GM12878 (cell line): ENCODE data around the gene PDZD2.
A peak's percentile ranks its signal among the peaks of the same experiment; 100 is the strongest.

Experiments used
- BCL11A ChIP-seq: IDR thresholded peaks from 2 replicates; pipeline ENCODE4 v1.6.1; 2011; ENCODE audit warnings: low read depth, low read length
- EED ChIP-seq: sonication (generic); IDR thresholded peaks from 2 replicates; pipeline ENCODE4 v1.6.1; 2016; ENCODE audit warnings: antibody characterized with exemption, low read depth
- EP300 ChIP-seq, 2 experiments: fragments of 150-350 bp in 1 of 2; IDR thresholded peaks; 2 replicates each; pipeline ENCODE4 v1.6.1; 2011 to 2012; ENCODE audit warnings: low read depth in 2 of 2, low read length in 2 of 2, borderline replicate concordance in 1 of 2, improper control_type of control experiment in 1 of 2, inconsistent platforms in 1 of 2; ENCODE audit not compliant: control insufficient read depth in 1 of 2
- ESRRA ChIP-seq: IDR thresholded peaks from 2 replicates; pipeline ENCODE4 v1.6.1; 2012; ENCODE audit warnings: mild to moderate bottlenecking, low read length, improper control_type of control experiment
- HDAC2 ChIP-seq: fragments of 200-600 bp; sonication (generic); IDR thresholded peaks from 2 replicates; pipeline ENCODE4 v1.6.1; 2017
- JUNB ChIP-seq: IDR thresholded peaks from 2 replicates; pipeline ENCODE4 v1.6.1; 2016; ENCODE audit warnings: antibody characterized with exemption, mild to moderate bottlenecking
- MYC ChIP-seq: IDR thresholded peaks from 2 replicates; pipeline ENCODE4 v1.6.1; 2011; ENCODE audit warnings: mild to moderate bottlenecking, low read length, moderate library complexity, inconsistent platforms; ENCODE audit not compliant: insufficient read depth, insufficient replicate concordance, insufficient read length, severe bottlenecking
- NFIC ChIP-seq: IDR thresholded peaks from 2 replicates; pipeline ENCODE4 v1.6.1; 2012; ENCODE audit warnings: low read depth, mild to moderate bottlenecking, inconsistent platforms, low read length, moderate library complexity
- POLR2A ChIP-seq: IDR thresholded peaks from 2 replicates; pipeline ENCODE4 v1.6.1; 2011; ENCODE audit warnings: low read depth, mild to moderate bottlenecking, low read length
- RAD21 ChIP-seq: IDR thresholded peaks from 2 replicates; pipeline ENCODE4 v1.6.1; 2011; ENCODE audit warnings: mild to moderate bottlenecking, low read depth, low read length, moderate library complexity; ENCODE audit not compliant: insufficient read depth
- RAD51 ChIP-seq: fragments of 450-650 bp; IDR thresholded peaks from 2 replicates; pipeline ENCODE4 v1.6.1; 2016; ENCODE audit warnings: moderate library complexity, mild to moderate bottlenecking, inconsistent platforms
- ZNF217 ChIP-seq: fragments of 450-650 bp; IDR thresholded peaks from 2 replicates; pipeline ENCODE4 v1.6.1; 2017; ENCODE audit warnings: antibody characterized with exemption, mild to moderate bottlenecking
- TF ChIP-seq, protein P1 (sequence below), 3 experiments: IDR thresholded peaks in 2 of 3; conservative IDR thresholded peaks in 1 of 3; 2 replicates each; pipeline ENCODE4 v1.5.1; 2011; ENCODE audit warnings: low read depth in 3 of 3, low read length in 3 of 3, mild to moderate bottlenecking in 3 of 3, control low read depth in 2 of 3, moderate library complexity in 2 of 3, inconsistent platforms in 1 of 3, mixed read lengths in 1 of 3; ENCODE audit not compliant: control insufficient read depth in 2 of 3, insufficient read depth in 1 of 3; ENCODE audit errors: extremely low read depth in 1 of 3
- TF ChIP-seq, protein P2 (sequence below): fragments of 450-650 bp; IDR thresholded peaks from 2 replicates; pipeline ENCODE4 v1.6.1; 2016; ENCODE audit warnings: mild to moderate bottlenecking

DNA sequence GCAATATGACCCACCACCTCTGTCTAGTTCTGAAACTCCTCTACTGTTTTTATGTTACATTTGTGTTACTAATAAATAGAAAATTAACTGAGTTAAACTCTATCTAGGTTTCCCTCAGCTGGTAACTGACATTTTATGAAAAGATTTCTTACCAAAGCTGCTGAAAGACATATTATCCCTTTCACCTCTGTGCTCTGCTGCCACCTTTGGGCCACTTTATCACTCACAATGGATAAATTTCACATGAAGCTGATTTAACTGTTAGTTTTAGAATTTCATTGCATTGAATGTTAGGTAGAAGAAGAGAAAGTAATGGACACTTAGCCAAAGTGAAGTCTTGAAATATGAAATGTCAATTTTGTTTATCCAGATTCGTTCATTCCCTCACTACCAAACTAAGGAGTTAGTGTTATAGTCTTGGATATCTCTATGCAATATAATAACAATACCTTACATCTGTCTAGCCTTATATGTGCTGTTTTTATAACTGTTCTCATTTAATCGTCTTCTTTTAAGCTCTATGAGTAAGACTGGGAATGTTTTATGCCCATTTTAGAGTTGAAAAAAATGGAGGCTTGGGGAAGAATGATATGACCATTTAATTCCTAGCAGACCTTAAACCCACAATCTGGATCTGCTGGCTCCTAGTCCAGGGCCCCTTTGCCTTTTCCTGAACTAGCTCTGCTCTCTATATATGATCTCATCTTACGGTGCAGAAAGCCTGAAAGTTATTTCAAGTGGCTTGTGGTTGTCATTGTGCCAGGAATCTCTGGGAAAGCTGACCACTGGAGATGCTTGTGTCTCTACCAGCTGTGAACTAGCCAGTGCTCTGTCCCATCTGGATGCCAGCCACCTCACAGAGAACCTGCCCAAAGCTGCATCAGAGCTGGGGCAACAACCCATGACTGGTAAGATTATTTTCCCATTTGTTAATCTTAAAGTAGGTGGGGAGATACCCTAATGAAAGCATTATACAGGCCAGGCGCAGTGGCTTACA lies 438.1 kb downstream of the PDZD2 start:
- TF ChIP-seq, protein P1, sequence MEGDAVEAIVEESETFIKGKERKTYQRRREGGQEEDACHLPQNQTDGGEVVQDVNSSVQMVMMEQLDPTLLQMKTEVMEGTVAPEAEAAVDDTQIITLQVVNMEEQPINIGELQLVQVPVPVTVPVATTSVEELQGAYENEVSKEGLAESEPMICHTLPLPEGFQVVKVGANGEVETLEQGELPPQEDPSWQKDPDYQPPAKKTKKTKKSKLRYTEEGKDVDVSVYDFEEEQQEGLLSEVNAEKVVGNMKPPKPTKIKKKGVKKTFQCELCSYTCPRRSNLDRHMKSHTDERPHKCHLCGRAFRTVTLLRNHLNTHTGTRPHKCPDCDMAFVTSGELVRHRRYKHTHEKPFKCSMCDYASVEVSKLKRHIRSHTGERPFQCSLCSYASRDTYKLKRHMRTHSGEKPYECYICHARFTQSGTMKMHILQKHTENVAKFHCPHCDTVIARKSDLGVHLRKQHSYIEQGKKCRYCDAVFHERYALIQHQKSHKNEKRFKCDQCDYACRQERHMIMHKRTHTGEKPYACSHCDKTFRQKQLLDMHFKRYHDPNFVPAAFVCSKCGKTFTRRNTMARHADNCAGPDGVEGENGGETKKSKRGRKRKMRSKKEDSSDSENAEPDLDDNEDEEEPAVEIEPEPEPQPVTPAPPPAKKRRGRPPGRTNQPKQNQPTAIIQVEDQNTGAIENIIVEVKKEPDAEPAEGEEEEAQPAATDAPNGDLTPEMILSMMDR (IDR thresholded peaks at IDR 0.05 in 2 of 3, conservative IDR thresholded peaks at IDR 0.05 in 1 of 3; ENCODE audit: control insufficient read depth in 2 of 3, extremely low read depth in 1 of 3, insufficient read depth in 1 of 3, low read depth in 3 of 3, low read length in 3 of 3): peak; percentile 64 to 80 (median 69)
- TF ChIP-seq HDAC2: no peak
- TF ChIP-seq, protein P2, sequence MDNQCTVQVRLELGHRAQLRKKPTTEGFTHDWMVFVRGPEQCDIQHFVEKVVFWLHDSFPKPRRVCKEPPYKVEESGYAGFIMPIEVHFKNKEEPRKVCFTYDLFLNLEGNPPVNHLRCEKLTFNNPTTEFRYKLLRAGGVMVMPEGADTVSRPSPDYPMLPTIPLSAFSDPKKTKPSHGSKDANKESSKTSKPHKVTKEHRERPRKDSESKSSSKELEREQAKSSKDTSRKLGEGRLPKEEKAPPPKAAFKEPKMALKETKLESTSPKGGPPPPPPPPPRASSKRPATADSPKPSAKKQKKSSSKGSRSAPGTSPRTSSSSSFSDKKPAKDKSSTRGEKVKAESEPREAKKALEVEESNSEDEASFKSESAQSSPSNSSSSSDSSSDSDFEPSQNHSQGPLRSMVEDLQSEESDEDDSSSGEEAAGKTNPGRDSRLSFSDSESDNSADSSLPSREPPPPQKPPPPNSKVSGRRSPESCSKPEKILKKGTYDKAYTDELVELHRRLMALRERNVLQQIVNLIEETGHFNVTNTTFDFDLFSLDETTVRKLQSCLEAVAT: no peak
- TF ChIP-seq EED: no peak
- TF ChIP-seq POLR2A: no peak
- no peak for TF ChIP-seq EP300 (IDR thresholded peaks at IDR 0.05; ENCODE audit: borderline replicate concordance in 1 of 2, control insufficient read depth in 1 of 2, low read depth in 2 of 2, low read length in 2 of 2)
- no peak for TF ChIP-seq JUNB
- no peak for TF ChIP-seq ESRRA
- TF ChIP-seq RAD51: no peak
- no peak for TF ChIP-seq NFIC
- no peak for TF ChIP-seq MYC
- no peak for TF ChIP-seq BCL11A
- TF ChIP-seq RAD21: peak; percentile 96
- no peak for TF ChIP-seq ZNF217
